ENCODE measurements around the gene TBX4.
"Not testable (repeated sequence)": the region's sequence is repeated elsewhere in the genome, so short reads cannot be mapped to it uniquely, and the experiment has no call there.

TBX4 gene

GRCh38 chr17:61429274-61429673, 22.9 kb upstream of the TBX4 start:
- DNase-seq (ENCODE audit: low spot score), result no peak

DNA sequence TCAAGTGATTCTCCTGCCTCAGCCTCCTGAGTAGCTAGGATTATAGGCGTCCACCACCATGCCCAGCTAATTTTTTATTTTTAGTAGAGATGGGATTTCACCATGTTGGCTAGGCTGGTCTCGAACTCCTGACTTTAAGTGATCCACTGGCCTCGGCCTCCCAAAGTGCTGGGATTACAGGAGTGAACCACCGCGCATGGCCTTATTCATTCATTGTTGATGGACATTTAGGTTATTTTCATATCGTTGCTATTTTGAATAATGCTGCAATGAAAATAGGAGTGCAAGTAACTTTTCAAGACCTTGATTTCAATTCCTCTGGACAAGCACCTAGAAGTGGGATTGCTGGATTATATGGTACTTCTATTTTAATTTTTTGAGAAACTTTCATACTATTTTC, 22.4 kb upstream of the TBX4 start:
- not testable (repeated sequence) for DNase-seq (ENCODE audit: low spot score)

DNA sequence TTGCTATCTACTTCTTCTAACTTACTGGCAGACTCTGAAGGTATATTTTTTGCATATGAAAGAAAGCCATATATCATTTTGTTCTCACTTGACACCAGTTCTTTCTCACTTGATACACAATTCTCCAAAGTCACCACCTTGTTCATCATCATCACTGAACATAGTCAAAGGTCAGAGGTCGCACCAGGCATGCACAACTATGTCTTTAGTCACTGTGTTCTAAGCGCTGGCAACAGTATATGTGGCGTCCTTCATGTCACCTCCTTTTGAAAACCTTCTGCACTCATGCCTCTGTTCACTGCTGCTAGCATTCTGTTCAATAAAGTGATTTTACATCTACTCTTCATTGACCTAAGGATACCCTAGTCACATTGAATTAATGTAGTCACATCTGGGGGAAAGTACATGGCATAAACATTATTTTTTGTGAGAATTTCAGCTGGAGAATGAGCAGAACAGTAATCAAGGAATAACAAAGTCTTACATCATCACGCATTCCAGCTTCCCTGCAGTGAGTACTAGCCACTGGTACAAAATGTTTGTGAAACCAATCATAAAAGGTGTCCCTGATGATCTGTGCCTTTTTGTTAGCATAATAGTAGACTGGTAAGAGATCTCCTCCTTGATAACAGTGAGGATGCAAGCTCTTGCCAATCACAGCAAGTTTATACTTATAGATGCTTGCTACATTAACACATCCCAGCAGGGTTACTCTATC, 20.5 kb upstream of the TBX4 start:
- no peak for DNase-seq (ENCODE audit: low spot score)

GRCh38 chr17:61436273-61436672, 15.9 kb upstream of the TBX4 start:
- DNase-seq (ENCODE audit: low spot score), result no peak

DNA sequence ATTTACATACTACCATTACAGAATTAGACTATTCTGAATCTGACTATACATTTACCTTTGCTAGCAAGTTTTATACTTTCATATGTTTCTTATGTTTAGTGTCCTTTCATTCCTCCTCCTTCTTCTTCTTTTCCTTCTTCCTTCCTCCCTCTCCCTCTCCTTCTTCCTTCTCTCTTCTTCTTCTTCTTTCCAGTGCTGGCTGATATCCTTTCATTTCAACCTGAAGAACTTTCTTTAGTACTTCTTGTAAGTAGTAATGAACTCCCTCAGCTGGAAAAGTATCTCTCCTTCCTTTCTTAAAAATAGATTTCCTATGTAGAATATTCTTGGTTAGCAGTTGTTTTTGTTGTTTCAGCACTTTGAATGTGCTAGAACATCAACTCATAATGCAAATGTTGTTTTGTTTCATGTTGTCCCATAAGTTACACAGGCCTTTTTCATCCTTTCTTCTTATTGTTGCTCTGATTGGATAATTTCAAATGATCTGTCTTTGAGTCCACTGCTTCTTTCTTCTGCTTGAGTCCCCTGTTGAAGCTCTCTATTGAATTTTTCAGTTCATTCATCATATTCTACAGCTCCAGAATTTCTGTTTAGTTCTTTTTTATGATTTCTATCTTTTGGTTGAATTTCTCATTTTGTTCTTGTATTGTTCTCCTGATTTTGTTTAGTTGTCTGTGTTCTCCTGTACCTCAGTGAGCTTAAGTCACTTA, 15.1 kb upstream of the TBX4 start:
- no peak for DNase-seq (ENCODE audit: low spot score)

- no peak for DNase-seq (ENCODE audit: low spot score)
Measured at GRCh38 chr17:61440697-61441096, 11.5 kb upstream of the TBX4 start.

- DNase-seq (ENCODE audit: low spot score), result not testable (repeated sequence)
Measured at GRCh38 chr17:61441507-61441906, 10.7 kb upstream of the TBX4 start.

- no peak for DNase-seq (ENCODE audit: low spot score)
Measured at GRCh38 chr17:61442136-61442775, 10.0 kb upstream of the TBX4 start.

DNA sequence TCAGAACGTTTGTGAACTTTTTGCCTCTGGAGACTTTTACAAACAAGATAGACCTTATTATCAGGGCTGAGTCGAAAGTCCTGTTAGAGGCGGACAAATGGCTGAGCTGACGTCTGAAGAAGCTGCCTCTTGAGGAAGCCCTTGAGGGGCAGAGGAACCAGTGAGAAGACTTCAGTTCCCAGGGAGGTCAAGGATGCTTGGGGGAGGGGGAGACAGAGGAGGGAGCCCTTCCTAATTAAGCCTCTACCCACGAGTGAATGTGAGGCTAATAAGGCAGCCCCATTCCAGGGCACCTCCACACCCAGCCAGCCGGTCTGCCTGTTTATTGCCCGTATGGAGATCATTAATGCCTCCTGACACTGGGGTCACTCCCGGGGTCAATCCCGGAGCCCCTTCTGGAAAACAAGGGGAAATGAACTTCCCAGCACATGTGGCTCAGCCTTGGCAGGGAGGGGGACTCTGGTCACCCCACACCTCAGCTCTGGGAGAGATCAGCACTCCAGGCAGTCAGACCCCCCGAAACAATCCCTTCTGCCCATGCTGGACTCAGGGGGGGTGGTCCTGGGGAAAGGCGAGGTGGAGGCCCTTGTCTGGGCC, 9.2 kb upstream of the TBX4 start:
- DNase-seq (ENCODE audit: low spot score), result no peak

GRCh38 chr17:61443475-61443882, 8.7 kb upstream of the TBX4 start:
- no peak for DNase-seq (ENCODE audit: low spot score)

- no peak for DNase-seq (ENCODE audit: low spot score)
Measured at GRCh38 chr17:61444075-61444474, 8.1 kb upstream of the TBX4 start.

GRCh38 chr17:61444831-61445230, 7.4 kb upstream of the TBX4 start:
- no peak for DNase-seq (ENCODE audit: low spot score)

GRCh38 chr17:61447358-61447757, 4.9 kb upstream of the TBX4 start:
- no peak for DNase-seq (ENCODE audit: low spot score)

GRCh38 chr17:61448042-61448441, 4.2 kb upstream of the TBX4 start:
- no peak for DNase-seq (ENCODE audit: low spot score)

GRCh38 chr17:61449140-61449539, 3.1 kb upstream of the TBX4 start:
- DNase-seq (ENCODE audit: low spot score), result not testable (repeated sequence)

DNA sequence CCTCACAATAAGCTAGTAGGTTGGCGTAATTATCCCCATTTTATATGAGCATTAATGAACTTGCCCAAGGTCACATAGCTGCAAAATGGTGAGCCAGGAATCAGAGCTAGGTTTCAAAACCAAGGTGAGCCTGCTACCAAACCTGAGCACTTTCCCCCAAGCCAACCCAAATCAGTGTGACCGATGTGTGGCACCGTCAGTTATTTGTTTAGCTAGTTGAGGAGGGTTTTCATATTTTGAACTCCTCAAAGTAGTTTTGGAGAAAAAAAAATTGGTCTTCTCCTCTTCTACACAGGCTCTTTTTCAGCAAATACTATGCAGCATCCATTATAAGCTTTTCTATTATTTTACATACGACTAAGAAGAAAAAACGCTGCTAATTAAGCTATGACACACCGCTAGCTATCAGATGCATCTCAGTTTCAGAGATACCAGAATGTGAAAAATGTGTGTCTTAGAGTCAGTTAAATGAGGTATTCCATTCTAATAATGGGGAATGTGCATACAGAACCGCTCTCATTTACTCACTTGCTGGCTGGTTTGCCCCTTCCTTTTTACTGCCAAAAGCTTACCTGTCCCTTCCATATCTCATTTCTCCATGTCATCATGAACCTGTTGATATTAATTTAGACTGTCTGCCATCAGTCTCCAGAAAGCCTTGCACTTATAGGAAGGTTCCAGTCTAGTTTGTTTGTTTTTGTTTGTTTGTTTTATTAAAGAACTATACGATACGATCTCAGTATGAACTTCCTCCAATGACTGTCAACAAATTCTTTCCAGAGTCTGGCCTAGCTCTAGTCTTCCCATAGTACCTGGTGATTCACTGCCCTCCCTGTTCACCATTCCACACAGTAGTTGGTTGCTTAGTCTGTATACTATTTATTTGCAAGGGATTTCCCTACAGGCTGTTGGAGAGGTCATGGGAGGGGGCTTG, 2.2 kb upstream of the TBX4 start:
- no peak for DNase-seq (ENCODE audit: low spot score)

GRCh38 chr17:61450641-61451537, 1.3 kb upstream of the TBX4 start:
- no peak for DNase-seq (ENCODE audit: low spot score)

GRCh38 chr17:61451538-61452300, 503 bp upstream of the TBX4 start:
- no peak for DNase-seq (ENCODE audit: low spot score)

DNA sequence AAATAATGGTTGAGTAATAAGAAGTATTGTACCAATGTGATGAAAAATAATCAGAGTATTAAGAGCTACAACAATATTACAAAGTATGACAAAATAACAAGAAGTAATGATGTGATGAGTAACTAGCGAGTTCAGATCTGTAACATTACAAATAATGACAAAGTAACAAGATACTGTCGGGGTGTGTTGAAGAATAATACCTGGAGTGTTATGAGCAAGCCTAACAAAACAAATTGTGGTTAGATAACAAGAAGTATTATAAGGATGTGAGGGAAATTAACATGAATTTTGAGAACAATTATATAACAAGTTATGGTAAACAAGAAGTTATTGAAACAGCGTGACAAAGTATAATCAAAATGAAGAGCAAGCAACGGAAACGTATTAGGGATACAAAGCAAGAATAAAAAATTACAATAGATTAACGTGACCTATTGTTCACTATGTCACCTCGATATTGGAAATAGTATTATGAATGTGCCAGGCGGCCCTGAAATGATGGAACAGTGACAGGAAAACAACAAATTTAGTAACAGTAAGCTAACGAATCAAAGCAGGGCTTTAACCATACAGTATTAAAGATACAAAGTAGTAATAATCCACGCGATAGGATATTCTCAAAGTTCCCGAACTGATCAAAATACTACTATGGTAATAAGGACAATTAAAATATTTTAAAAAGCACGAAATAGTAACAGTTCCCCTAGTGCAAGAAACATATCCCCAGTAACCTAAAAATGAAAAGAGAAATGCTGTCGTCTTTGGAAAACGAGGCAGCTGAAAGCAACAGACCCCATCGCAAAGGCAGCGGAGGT, 1.6 kb downstream of the TBX4 start:
- DNase-seq (ENCODE audit: low spot score), result no peak
